ENCODE measurements around the gene LRMDA.

DNA sequence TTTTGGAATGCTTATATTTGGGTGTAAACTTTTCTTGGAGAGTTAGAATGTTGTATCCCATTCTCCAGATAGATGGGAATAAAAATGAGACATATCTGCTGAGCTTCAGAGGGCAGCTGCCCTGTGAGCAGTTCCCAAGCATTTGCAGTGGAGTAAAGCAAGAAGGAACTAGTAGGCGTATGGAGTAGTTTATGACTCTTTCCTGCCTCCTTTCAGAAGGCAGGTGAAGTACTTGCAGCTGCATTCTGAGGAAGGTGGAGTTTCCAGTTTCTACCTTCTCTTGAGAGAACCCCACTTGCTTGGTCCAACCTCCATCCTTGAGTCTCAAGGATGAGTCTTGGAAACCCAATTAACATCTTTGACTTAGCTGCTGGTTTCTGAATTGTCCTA, 563.6 kb downstream of the LRMDA start:
- no peak for TF ChIP-seq POLR2A (IDR thresholded peaks at IDR 0.05)
- TF ChIP-seq, protein P1, sequence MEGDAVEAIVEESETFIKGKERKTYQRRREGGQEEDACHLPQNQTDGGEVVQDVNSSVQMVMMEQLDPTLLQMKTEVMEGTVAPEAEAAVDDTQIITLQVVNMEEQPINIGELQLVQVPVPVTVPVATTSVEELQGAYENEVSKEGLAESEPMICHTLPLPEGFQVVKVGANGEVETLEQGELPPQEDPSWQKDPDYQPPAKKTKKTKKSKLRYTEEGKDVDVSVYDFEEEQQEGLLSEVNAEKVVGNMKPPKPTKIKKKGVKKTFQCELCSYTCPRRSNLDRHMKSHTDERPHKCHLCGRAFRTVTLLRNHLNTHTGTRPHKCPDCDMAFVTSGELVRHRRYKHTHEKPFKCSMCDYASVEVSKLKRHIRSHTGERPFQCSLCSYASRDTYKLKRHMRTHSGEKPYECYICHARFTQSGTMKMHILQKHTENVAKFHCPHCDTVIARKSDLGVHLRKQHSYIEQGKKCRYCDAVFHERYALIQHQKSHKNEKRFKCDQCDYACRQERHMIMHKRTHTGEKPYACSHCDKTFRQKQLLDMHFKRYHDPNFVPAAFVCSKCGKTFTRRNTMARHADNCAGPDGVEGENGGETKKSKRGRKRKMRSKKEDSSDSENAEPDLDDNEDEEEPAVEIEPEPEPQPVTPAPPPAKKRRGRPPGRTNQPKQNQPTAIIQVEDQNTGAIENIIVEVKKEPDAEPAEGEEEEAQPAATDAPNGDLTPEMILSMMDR (IDR thresholded peaks at IDR 0.05) = no peak
